HK-2 (cell line): ENCODE data around the gene C8B.

ENCODE experiments used
- DNase-seq: peaks from one replicate; pipeline ENCODE4 v3.0.0-alpha.2; 2018; ENCODE audit not compliant: unreplicated experiment

C8B gene

GRCh38 chr1:56898879-56899278, 66.9 kb downstream of the C8B start:
- no peak for DNase-seq

DNA sequence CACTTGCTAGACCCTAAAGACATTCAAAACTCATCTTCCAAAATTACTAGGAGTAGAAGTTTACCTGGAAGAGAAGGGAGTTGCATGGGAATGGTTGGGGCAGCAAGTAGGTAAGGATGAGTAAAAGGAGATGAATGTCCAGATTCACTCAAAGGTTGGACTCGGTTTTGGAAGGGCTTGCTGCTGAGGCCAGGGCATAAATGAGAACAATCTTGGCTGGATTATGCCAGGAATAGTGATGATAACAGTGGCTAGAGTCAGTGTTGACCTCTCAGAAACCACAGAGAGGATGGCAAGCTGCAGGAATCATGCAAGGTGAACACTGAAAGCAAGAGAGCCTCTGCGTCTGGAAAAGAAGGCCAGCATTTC, 67.8 kb downstream of the C8B start:
- no peak for DNase-seq

- DNase-seq, result no peak
Observed at GRCh38 chr1:56897150-56898004, 68.4 kb downstream of the C8B start.

DNA sequence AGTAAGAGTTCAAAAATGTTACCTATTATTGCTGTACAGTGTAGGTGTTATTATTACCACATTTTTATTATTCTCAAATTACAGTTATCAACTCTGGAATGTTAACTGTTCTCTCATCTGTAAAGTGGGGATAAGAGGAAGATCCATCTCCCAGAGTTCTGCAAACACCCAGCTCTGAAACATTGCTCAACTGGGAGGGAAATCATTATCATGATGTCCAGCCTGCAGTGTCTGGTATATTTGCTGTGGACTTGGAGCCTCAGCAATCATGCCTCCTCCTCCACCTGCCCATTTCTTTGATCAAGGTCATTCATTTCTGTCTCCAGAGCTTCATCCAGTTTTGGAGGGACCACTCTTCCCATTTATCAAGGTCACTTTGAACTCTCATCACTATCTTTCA, 71.8 kb downstream of the C8B start:
- no peak for DNase-seq

GRCh38 chr1:56890229-56890628, 75.6 kb downstream of the C8B start:
- no peak for DNase-seq

- no peak for DNase-seq
Observed at GRCh38 chr1:56881417-56881816, 84.4 kb downstream of the C8B start.

GRCh38 chr1:56880774-56881173, 85.0 kb downstream of the C8B start:
- no peak for DNase-seq
